ENCODE data around the gene PSORS1C1.

Gene PSORS1C1

DNA sequence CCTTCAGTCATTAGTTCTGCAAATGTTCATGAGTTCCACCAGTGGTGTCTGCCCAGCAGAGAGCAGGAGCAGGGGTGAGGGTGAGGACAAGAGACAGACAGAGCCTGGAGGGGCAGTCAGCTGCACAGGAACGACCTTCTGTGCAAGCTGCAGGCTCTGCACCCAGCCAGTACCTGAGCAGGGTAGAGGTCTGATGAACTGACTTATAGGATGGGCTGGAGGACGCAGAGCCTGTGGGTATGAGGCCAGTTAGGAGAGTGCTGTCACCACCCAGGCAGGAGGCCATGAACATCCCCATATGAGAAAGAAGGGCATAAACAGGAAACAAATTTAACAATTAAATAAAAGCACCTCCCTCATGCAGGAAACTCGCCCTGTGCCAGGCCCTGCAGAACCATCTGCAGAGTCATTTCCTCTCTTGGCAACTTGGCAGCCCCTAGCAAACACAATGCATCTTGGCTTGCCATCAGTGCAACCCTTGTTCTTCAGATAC lies 20.2 kb upstream of the PSORS1C1 start:
- Histone ChIP-seq H3K27me3 (ENCODE audit: control insufficient read depth, insufficient read depth, low read length, poor library complexity, severe bottlenecking) (no peaks in the 10 kb centered on the region), H3K9me3 (ENCODE audit: control insufficient read depth, low read length) (no peaks in the 10 kb centered on the region), H3K4me3 (ENCODE audit: insufficient read depth, low read depth, low read length) (no peak overlapping the region), H3K27ac (ENCODE audit: insufficient read depth, low read depth, low read length, poor library complexity, severe bottlenecking) (no peak overlapping the region), H3K4me1 (ENCODE audit: control insufficient read depth, insufficient read depth, low read length) (no peaks in the 10 kb centered on the region), H3K36me3 (ENCODE audit: control insufficient read depth, insufficient read depth, low read length) (no peaks in the 10 kb centered on the region)
- 86 to 90% methylated on average over 3 of the region's 3 CpGs for WGBS, 2 experiments

DNA sequence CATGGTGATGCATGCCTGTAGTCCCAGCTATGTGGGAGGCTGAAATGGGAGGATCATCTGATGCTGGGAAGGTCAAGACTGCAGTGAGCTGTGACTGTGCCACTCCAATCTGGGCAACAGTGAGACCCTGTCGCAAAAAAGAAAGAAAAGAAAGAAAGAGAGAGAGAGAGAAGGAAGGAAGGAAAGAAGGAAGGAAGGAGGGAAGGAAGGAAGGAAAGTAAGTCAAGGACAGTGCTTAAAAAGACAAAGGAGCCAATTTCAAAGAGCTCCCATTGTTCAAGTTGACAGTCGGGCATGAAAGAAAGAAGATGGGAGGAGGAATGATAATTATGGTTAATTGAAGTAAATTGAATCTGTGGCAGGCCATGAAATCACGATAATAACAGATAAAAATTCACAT lies 18.4 kb upstream of the PSORS1C1 start:
- WGBS, 2 experiments = 84 to 88% methylated on average over 3 of the region's 3 CpGs
- Histone ChIP-seq H3K36me3 (ENCODE audit: control insufficient read depth, insufficient read depth, low read length) (no peaks in the 10 kb centered on the region), H3K9me3 (ENCODE audit: control insufficient read depth, low read length) (no peaks in the 10 kb centered on the region), H3K4me3 (ENCODE audit: insufficient read depth, low read depth, low read length) (no peak overlapping the region), H3K27ac (ENCODE audit: insufficient read depth, low read depth, low read length, poor library complexity, severe bottlenecking) (no peak overlapping the region), H3K4me1 (ENCODE audit: control insufficient read depth, insufficient read depth, low read length) (no peaks in the 10 kb centered on the region), H3K27me3 (ENCODE audit: control insufficient read depth, insufficient read depth, low read length, poor library complexity, severe bottlenecking) (no peaks in the 10 kb centered on the region)

DNA sequence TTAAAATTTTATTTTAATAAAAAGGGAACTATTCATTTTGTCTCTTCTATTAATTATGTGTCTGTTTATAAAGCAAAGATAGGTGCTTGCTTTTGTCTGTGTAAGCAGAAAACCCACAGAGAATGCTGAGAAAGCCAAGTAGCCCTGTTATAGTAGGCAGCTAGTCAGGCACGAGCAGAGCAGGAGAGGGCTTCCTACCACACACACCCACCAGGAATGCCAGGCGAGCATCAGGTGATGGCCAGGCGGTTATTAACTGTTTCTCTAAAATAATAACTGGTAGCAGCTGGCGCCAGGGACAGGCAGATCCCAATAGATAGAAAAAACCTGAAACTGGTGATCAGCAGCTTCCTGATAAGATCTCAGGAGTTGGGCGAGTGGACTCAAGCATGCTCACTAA lies 17.9 kb upstream of the PSORS1C1 start:
- 92 to 96% methylated on average over 5 of the region's 5 CpGs for whole genome bisulfite sequencing, 2 experiments
- no peaks in the 10 kb centered on the region for H3K9me3 ChIP-seq (ENCODE audit: control insufficient read depth, low read length)
- no peaks in the 10 kb centered on the region for H3K36me3 ChIP-seq (ENCODE audit: control insufficient read depth, insufficient read depth, low read length)
- H3K27ac ChIP-seq (ENCODE audit: insufficient read depth, low read depth, low read length, poor library complexity, severe bottlenecking) = no peak overlapping the region
- H3K4me1 ChIP-seq (ENCODE audit: control insufficient read depth, insufficient read depth, low read length) = no peaks in the 10 kb centered on the region
- H3K4me3 ChIP-seq (ENCODE audit: insufficient read depth, low read depth, low read length) = no peak overlapping the region
- H3K27me3 ChIP-seq (ENCODE audit: control insufficient read depth, insufficient read depth, low read length, poor library complexity, severe bottlenecking) = no peaks in the 10 kb centered on the region

DNA sequence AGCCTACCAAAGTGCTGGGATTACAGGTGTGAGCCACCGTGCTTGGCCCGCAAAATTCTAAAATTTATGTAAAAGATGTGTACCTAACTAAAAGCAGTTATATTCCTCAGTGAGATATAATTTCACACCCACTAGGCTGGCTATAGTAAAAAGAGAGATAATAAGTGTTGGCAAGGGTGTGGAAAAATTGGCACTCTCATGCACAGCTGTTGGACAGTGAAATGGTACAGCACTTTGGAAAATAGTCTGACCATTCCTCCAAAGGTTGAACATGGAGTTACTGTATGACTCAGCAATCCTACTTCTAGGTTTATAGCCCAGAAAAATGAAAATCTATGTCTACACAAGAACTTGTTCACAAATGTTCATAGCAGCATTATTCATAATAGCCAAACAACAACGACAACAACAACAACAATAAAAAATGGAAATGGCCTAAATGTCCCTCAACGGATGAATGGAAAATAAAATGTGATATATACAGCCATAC lies 16.1 kb upstream of the PSORS1C1 start:
- no peaks in the 10 kb centered on the region for H3K27me3 ChIP-seq (ENCODE audit: control insufficient read depth, insufficient read depth, low read length, poor library complexity, severe bottlenecking)

DNA sequence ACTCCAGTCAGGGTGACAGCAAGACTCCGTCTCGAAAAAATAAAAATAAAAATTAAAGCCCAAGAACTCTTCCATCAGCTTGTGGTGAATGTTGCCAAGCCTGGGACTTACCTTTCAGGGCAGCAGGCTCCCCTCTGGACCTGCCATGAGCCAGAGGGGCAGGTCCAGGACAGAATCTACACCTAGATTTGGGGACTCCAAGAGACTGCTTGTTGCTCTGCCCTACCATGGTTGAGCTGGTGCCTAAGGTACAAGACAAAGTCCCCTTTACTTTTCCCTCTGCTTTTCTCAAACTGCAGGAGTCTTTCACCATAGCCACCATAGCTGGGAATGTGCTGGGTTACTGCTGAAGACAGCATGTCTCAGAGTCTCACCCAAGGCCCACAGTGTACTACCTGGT lies 11.5 kb upstream of the PSORS1C1 start:
- Histone ChIP-seq H3K27ac (ENCODE audit: insufficient read depth, low read depth, low read length, poor library complexity, severe bottlenecking) (no peak overlapping the region), H3K9me3 (ENCODE audit: control insufficient read depth, low read length) (no peaks in the 10 kb centered on the region), H3K27me3 (ENCODE audit: control insufficient read depth, insufficient read depth, low read length, poor library complexity, severe bottlenecking) (no peaks in the 10 kb centered on the region), H3K4me1 (ENCODE audit: control insufficient read depth, insufficient read depth, low read length) (no peaks in the 10 kb centered on the region), H3K4me3 (ENCODE audit: insufficient read depth, low read depth, low read length) (no peak overlapping the region), H3K36me3 (ENCODE audit: control insufficient read depth, insufficient read depth, low read length) (no peaks in the 10 kb centered on the region)
- 95% methylated on average over 2 of the region's 2 CpGs for WGBS, 2 experiments

More for the DNA sequence above, 16.1 kb upstream of the PSORS1C1 start:
- H3K9me3 ChIP-seq (ENCODE audit: control insufficient read depth, low read length) = no peaks in the 10 kb centered on the region
- 88 to 89% methylated on average over 2 to 4 of the region's 4 CpGs for WGBS, 2 experiments
- no peaks in the 10 kb centered on the region for H3K36me3 ChIP-seq (ENCODE audit: control insufficient read depth, insufficient read depth, low read length)
- H3K4me1 ChIP-seq (ENCODE audit: control insufficient read depth, insufficient read depth, low read length) = no peaks in the 10 kb centered on the region
- H3K27ac ChIP-seq (ENCODE audit: insufficient read depth, low read depth, low read length, poor library complexity, severe bottlenecking) = no peak overlapping the region
- H3K4me3 ChIP-seq (ENCODE audit: insufficient read depth, low read depth, low read length) = no peak overlapping the region

DNA sequence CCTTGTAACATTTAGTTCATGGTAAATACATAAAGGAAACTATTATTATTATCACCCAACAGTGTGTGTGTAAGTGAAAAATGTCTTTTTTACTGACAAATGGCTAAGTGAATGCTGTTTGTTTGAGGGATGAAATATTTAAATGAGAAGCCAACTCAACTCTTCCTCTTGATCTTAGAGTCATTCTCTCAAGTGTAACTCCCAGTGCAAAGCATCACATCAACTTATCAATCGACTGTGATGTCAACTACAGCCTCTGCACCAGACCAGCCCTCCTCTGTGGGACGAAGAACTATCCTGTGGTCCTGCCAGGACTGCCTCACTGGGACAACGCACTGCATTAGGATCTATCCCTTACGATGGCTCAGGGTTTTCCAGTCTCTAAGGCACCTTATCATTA lies 7.5 kb upstream of the PSORS1C1 start:
- WGBS, 2 experiments = 71 to 79% methylated on average over 4 of the region's 4 CpGs
- H3K27me3 ChIP-seq (ENCODE audit: control insufficient read depth, insufficient read depth, low read length, poor library complexity, severe bottlenecking) = no peaks in the 10 kb centered on the region
- no peaks in the 10 kb centered on the region for H3K9me3 ChIP-seq (ENCODE audit: control insufficient read depth, low read length)
- peaks cover 12% of the 10 kb centered on the region for H3K4me1 ChIP-seq (ENCODE audit: control insufficient read depth, insufficient read depth, low read length)
- no peak overlapping the region for H3K27ac ChIP-seq (ENCODE audit: insufficient read depth, low read depth, low read length, poor library complexity, severe bottlenecking)
- H3K4me3 ChIP-seq (ENCODE audit: insufficient read depth, low read depth, low read length) = no peak overlapping the region
- H3K36me3 ChIP-seq (ENCODE audit: control insufficient read depth, insufficient read depth, low read length) = no peaks in the 10 kb centered on the region

DNA sequence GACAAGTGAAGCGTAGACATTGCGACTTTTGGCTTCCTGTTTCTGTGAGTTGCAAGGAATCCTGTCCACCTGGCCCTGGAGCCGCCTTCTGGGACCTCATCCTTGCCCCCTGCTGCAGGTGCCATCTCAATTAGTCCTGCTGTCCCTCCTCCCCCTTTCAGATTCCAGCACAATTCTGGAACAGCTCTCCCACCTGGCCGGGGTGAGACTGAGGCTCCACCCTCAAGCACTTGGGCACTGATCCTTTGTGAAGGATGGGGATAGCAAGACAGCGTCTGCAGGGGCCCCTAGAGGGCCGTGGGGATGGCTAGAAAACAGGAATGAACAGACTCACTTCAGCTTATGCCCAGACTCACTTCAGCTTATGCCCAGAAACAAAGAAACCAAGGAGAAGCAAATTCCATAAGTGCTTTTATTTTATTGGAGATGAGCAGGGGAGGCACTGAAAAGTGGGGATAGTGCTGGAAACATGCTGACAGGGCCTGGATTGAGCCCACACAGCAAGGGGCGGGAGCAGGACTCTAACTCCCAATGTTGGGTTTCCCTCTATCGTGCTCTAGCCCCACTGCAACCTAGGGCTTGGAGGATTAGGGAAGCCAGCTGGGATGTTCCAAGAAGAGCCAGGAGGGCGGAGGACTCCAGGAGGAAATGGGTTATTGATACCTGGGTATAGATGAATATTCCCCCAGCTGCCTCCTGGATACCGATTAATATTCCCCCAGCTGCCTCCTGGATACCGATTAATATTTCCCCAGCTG lies 3.6 kb upstream of the PSORS1C1 start:
- Histone ChIP-seq H3K36me3 (ENCODE audit: control insufficient read depth, insufficient read depth, low read length) (no peaks in the 10 kb centered on the region), H3K9me3 (ENCODE audit: control insufficient read depth, low read length) (no peaks in the 10 kb centered on the region), H3K27ac (ENCODE audit: insufficient read depth, low read depth, low read length, poor library complexity, severe bottlenecking) (no peak overlapping the region), H3K4me3 (ENCODE audit: insufficient read depth, low read depth, low read length) (no peak overlapping the region), H3K27me3 (ENCODE audit: control insufficient read depth, insufficient read depth, low read length, poor library complexity, severe bottlenecking) (no peaks in the 10 kb centered on the region), H3K4me1 (ENCODE audit: control insufficient read depth, insufficient read depth, low read length) (peaks cover 21% of the 10 kb centered on the region)
- WGBS, 2 experiments = 63% methylated on average over 11 of the region's 11 CpGs

DNA sequence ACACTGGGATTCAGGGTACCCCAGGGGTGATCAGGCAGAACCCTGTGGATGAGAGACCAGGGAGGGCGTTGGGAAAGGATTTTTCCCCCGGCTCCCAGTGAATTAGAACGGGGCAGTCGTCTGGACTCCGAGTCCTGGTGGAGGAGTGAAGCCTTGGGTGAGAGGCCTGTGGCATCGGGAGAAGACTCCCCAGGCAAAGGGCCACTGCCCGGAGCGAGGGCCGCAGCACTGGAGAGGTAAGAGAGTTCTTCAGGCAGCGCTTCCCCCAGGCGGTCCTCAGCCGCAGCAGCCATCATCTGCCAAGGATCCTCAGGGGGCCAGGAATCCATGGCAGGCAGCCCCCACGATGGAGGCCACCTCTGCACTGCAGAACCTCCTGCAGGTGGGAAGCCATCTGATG lies 2.9 kb upstream of the PSORS1C1 start:
- Histone ChIP-seq H3K27ac (ENCODE audit: insufficient read depth, low read depth, low read length, poor library complexity, severe bottlenecking) (no peak overlapping the region), H3K4me3 (ENCODE audit: insufficient read depth, low read depth, low read length) (no peak overlapping the region), H3K4me1 (ENCODE audit: control insufficient read depth, insufficient read depth, low read length) (peaks cover 21% of the 10 kb centered on the region), H3K27me3 (ENCODE audit: control insufficient read depth, insufficient read depth, low read length, poor library complexity, severe bottlenecking) (no peaks in the 10 kb centered on the region), H3K9me3 (ENCODE audit: control insufficient read depth, low read length) (no peaks in the 10 kb centered on the region), H3K36me3 (ENCODE audit: control insufficient read depth, insufficient read depth, low read length) (no peaks in the 10 kb centered on the region)
- 88 to 89% methylated on average over 13 of the region's 13 CpGs for WGBS, 2 experiments

DNA sequence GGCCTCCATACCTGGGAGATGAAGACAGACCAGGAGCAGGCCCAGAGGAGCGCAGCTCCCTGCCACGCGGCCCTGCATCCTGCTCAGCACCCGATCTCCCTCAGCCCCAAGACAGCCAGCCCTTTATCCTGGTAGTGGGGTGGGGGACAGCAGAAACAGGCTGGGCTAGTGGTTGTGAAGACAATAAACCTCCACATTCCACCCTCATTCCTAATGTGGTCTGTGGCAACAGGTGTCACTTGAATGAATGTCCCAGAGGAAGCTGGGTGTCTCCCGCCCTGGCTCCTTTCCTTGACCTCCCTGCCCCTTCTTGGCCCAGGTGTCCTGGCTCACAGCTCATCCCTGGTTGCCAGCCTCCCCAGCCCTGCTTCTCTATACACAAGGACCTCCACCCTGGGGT lies 2.1 kb upstream of the PSORS1C1 start, which contains the start of gene C6orf15:
C6orf15 (minus strand) TSS at position 98 of the 400 bp plus-strand sequence; CDS start at position 78, 20 bp downstream.
- Histone ChIP-seq H3K27me3 (ENCODE audit: control insufficient read depth, insufficient read depth, low read length, poor library complexity, severe bottlenecking) (no peaks in the 10 kb centered on the region), H3K27ac (ENCODE audit: insufficient read depth, low read depth, low read length, poor library complexity, severe bottlenecking) (no peak within 1 kb of the TSS), H3K9me3 (ENCODE audit: control insufficient read depth, low read length) (no peaks in the 10 kb centered on the region), H3K36me3 (ENCODE audit: control insufficient read depth, insufficient read depth, low read length) (no peaks in the 10 kb centered on the region), H3K4me1 (ENCODE audit: control insufficient read depth, insufficient read depth, low read length) (peaks cover 21% of the 10 kb centered on the region), H3K4me3 (ENCODE audit: insufficient read depth, low read depth, low read length) (no peak within 1 kb of the TSS)
- WGBS, 2 experiments = 86 to 97% methylated on average over 5 of the region's 5 CpGs

DNA sequence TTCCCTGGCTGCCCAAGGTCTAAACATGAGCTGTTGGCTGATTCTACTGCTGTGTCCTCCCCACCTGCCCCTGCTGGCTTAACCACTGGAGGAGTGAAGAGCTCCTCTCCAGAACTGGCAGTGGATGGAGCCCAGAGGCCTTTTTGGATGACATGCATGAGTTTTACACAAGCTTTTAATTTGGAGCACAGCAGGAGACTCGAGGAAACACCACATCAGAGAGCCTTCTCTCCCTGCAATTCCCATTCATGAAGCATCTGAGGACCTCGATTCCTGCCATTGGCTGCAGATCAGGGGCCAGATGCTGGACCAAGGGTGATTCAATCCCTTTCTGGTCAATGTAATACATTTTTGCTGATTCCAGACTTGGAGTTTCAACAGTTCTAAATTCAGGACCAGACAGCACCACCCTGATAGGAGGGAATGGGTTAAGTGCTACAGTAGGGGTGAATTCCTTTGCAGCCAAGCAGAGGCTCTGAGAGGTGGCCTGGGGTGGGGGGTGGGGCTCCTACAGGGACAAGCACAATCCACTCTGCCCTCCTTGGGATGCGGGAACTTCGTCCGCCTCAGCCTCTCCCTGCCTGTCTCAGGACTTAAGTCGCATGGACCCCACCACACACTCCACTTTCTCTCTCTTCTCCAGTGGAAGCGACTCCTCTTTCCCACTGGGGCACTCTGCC lies 599 bp upstream of the PSORS1C1 start:
- Histone ChIP-seq H3K27ac (ENCODE audit: insufficient read depth, low read depth, low read length, poor library complexity, severe bottlenecking) (no peak overlapping the region), H3K4me1 (ENCODE audit: control insufficient read depth, insufficient read depth, low read length) (peaks cover 21% of the 10 kb centered on the region), H3K27me3 (ENCODE audit: control insufficient read depth, insufficient read depth, low read length, poor library complexity, severe bottlenecking) (no peaks in the 10 kb centered on the region), H3K36me3 (ENCODE audit: control insufficient read depth, insufficient read depth, low read length) (no peaks in the 10 kb centered on the region), H3K9me3 (ENCODE audit: control insufficient read depth, low read length) (no peaks in the 10 kb centered on the region), H3K4me3 (ENCODE audit: insufficient read depth, low read depth, low read length) (no peak overlapping the region)
- 54 to 57% methylated on average over 7 of the region's 7 CpGs for WGBS, 2 experiments

Measured in ectodermal cell (in vitro differentiated cells).